GM19463 (cell line): Measurements from ENCODE around the gene PCDHGA12.
"Not testable (repeated sequence)": the region's sequence is repeated elsewhere in the genome, so short reads cannot be mapped to it uniquely, and the experiment has no call there.

ENCODE experiments used
- ATAC-seq: cut with Tn5 transposase; IDR thresholded peaks from one replicate; pipeline ENCODE4 v1.9.1; 2021; ENCODE audit warnings: mild to moderate bottlenecking, moderate library complexity; ENCODE audit not compliant: unreplicated experiment

The PCDHGA12 gene

DNA sequence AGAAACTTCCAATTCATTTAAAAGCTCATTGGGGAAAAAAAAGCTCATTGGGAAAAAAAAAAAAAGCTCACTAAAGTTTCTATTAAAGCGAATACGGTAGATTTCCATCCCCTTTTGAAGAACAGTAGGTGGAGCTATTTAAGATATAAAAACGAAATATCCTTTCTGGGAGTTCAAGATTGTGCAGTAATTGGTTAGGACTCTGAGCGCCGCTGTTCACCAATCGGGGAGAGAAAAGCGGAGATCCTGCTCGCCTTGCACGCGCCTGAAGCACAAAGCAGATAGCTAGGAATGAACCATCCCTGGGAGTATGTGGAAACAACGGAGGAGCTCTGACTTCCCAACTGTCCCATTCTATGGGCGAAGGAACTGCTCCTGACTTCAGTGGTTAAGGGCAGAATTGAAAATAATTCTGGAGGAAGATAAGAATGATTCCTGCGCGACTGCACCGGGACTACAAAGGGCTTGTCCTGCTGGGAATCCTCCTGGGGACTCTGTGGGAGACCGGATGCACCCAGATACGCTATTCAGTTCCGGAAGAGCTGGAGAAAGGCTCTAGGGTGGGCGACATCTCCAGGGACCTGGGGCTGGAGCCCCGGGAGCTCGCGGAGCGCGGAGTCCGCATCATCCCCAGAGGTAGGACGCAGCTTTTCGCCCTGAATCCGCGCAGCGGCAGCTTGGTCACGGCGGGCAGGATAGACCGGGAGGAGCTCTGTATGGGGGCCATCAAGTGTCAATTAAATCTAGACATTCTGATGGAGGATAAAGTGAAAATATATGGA, at the start of gene PCDHGA12:
Gene PCDHGA12, plus strand, starts transcription at position 176 of the 782 bp plus-strand sequence. Its CDS starts 253 bp downstream, at position 429.
- ATAC-seq: peak; percentile 93

DNA sequence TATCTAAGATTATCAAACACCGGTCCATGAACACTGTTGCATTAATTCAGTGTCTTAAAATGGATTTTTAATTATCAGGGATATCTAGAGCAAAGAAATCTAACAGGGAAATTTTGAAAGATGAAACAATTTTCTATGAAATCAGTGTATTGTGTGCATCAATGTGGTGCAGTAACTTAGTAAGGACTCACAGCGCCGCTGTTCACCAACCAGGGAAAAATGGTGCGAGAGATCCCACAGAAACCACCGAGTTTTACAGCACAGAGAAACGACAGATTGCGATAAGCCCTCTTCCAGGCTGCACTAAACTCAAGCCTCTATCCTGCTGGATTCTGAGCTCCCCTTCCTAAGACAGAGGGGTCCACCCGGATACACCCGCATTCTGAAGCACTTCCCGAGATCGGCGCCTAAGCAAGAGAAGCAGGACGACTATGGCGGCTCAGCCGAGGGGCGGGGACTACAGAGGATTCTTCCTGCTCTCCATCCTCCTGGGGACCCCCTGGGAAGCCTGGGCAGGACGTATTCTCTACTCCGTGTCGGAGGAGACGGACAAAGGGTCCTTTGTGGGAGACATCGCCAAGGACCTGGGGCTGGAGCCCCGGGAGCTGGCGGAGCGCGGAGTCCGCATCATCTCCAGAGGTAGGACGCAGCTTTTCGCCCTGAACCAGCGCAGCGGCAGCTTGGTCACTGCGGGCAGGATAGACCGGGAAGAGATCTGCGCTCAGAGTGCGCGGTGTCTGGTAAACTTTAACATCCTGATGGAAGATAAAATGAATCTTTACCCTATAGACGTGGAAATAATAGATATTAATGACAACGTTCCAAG, 47.6 kb upstream of the PCDHGA12 start, which contains the start of gene PCDHGA7:
Gene PCDHGA7, plus strand, starts transcription at position 274 of the 826 bp plus-strand sequence. Its CDS starts 158 bp downstream, at position 432.
- no peak for ATAC-seq

DNA sequence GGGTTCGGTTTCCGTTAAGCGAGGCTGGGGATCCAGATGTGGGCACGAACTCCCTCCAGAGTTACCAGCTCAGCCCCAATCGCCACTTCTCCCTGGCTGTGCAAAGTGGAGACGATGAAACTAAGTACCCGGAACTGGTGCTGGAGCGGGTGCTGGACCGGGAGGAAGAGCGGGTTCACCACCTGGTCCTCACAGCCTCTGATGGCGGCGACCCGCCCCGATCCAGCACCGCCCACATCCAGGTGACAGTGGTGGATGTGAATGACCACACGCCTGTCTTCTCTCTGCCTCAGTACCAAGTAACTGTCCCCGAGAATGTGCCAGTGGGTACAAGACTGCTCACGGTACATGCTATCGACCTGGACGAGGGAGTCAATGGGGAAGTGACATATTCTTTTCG, 47.0 kb upstream of the PCDHGA12 start:
- no peak for ATAC-seq

DNA sequence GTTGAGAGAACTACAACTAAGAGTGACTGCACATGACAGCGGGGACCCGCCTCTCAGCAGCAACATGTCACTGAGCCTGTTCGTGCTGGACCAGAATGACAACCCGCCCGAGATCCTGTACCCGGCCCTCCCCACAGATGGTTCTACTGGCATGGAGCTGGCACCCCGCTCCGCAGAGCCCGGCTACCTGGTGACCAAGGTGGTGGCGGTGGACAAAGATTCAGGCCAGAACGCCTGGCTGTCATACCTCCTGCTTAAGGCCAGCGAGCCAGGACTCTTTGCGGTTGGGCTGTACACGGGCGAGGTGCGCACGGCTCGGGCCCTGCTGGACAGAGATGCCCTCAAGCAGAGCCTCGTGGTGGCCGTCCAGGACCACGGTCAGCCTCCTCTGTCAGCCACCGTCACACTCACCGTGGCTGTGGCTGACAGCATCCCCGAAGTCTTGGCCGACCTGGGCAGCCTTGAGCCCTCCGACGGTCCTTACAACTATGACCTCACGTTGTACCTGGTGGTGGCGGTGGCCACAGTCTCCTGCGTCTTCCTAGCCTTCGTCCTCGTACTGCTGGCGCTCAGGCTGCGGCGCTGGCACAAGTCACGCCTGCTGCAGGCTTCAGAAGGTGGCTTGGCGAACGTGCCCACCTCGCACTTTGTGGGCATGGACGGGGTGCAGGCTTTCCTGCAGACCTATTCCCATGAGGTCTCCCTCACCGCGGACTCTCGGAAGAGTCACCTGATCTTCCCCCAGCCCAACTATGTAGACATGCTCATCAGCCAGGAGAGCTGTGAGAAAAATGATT, 45.6 kb upstream of the PCDHGA12 start:
- no peak for ATAC-seq

DNA sequence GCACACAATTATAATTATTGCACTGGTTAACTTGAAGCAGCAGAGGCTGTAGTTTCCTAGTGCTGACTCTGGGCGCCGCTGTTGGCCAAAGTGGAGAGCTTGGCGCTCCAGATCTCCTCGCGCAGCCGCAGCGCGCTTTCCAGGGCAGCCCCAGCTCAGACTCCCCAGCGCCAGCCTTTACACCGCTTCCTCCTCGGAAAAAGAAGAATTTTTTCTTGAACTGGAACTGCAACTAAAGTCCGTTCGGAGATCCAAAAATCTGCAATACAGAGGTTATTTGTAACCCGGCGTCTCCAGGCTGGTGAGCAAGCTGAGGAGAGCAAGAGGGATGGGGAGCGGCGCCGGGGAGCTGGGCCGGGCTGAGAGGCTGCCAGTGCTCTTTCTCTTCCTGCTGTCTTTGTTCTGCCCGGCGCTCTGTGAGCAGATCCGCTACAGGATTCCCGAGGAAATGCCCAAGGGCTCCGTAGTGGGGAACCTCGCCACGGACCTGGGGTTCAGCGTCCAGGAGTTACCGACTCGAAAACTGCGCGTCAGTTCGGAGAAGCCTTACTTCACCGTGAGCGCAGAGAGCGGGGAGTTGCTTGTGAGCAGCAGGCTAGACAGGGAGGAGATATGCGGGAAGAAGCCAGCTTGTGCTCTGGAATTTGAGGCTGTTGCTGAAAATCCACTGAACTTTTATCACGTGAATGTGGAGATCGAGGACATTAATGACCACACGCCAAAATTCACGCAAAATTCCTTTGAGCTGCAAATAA, 42.6 kb upstream of the PCDHGA12 start, which contains the start of gene PCDHGB4:
Gene PCDHGB4, plus strand, starts transcription at position 142 of the 755 bp plus-strand sequence. Its CDS starts 187 bp downstream, at position 329.
- ATAC-seq: peak; percentile 56

DNA sequence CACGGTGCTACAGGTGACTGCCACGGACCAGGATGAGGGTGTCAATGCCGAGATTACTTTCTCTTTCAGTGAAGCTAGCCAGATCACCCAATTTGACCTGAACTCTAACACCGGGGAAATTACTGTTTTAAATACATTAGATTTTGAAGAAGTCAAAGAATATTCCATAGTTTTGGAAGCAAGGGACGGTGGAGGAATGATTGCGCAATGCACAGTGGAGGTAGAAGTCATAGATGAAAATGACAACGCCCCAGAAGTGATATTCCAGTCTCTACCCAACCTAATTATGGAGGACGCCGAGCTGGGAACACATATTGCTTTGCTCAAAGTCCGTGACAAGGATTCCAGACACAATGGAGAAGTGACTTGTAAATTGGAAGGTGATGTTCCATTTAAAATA, 41.6 kb upstream of the PCDHGA12 start:
- no peak for ATAC-seq

DNA sequence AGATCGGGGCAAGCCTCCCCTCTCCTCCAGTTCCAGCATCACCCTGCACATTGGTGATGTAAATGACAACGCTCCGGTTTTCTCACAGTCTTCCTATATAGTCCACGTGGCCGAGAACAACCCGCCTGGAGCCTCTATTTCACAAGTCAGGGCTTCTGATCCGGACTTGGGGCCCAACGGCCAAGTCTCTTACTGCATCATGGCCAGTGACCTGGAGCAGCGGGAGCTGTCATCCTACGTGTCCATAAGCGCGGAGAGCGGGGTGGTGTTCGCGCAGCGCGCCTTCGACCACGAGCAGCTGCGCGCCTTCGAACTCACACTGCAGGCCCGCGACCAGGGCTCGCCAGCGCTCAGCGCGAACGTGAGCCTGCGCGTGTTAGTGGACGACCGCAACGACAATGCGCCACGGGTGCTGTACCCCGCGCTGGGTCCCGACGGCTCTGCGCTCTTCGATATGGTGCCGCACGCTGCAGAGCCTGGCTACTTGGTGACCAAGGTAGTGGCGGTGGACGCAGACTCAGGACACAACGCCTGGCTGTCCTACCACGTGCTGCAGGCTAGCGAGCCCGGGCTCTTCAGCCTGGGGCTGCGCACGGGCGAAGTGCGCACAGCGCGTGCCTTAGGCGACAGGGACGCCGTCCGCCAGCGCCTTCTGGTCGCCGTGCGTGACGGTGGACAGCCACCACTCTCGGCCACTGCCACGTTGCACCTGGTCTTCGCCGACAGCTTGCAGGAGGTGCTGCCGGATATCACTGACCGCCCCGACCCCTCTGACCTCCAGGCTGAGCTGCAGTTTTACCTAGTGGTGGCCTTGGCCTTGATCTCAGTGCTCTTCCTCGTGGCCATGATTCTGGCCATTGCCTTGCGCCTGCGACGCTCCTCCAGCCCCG, 40.9 kb upstream of the PCDHGA12 start:
- ATAC-seq: no peak

DNA sequence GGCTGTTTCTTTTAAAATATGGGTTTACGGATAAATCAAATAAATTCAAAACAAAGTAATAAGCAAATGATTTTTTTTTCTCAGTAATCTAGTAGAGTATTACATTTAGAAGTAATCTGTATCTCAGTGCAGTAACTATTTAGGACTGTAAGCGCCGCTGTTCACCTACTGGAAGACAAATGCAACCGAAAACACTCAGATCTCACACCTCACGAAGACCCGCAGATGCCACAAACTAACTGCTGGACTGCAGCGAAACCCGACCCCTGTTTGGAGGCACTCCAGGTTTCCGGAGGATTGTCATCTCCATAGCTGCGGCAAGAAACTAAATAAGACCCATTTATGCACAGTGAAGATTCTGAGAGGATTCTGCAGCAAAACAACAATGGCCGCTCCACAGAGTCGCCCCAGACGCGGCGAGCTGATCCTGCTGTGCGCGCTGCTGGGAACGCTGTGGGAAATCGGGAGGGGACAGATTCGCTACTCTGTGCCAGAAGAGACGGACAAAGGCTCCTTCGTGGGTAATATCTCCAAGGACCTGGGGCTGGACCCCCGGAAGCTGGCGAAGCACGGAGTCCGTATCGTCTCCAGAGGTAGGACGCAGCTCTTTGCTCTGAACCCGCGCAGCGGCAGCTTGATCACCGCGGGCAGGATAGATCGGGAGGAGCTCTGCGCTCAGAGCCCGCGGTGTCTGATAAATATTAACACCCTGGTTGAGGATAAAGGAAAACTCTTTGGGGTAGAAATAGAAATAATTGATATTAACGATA, 37.7 kb upstream of the PCDHGA12 start, which contains the start of gene PCDHGA8:
Gene PCDHGA8, plus strand, starts transcription at position 205 of the 770 bp plus-strand sequence. Its CDS starts 181 bp downstream, at position 386.
- no peak for ATAC-seq

DNA sequence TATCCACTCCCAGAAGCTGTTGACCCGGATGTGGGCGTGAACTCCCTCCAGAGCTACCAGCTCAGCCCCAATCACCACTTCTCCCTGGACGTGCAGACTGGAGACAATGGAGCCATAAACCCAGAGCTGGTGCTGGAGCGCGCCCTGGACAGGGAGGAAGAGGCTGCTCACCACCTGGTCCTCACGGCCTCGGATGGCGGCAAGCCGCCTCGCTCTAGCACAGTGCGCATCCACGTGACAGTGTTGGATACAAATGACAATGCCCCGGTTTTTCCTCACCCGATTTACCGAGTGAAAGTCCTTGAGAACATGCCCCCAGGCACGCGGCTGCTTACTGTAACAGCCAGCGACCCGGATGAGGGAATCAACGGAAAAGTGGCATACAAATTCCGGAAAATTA, 37.0 kb upstream of the PCDHGA12 start:
- ATAC-seq: no peak

DNA sequence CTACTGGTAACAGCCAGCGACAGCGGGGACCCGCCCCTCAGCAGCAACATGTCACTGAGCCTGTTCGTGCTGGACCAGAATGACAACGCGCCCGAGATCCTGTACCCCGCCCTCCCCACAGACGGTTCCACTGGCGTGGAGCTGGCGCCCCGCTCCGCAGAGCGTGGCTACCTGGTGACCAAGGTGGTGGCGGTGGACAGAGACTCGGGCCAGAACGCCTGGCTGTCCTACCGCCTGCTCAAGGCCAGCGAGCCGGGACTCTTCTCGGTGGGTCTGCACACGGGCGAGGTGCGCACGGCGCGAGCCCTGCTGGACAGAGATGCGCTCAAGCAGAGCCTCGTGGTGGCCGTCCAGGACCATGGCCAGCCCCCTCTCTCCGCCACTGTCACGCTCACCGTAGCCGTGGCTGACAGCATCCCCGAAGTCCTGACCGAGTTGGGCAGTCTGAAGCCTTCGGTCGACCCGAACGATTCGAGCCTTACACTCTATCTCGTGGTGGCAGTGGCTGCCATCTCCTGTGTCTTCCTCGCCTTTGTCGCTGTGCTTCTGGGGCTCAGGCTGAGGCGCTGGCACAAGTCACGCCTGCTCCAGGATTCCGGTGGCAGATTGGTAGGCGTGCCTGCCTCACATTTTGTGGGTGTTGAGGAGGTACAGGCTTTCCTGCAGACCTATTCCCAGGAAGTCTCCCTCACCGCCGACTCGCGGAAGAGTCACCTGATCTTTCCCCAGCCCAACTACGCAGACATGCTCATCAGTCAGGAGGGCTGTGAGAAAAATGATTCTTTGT, 35.7 kb upstream of the PCDHGA12 start:
- ATAC-seq: not testable (repeated sequence)

DNA sequence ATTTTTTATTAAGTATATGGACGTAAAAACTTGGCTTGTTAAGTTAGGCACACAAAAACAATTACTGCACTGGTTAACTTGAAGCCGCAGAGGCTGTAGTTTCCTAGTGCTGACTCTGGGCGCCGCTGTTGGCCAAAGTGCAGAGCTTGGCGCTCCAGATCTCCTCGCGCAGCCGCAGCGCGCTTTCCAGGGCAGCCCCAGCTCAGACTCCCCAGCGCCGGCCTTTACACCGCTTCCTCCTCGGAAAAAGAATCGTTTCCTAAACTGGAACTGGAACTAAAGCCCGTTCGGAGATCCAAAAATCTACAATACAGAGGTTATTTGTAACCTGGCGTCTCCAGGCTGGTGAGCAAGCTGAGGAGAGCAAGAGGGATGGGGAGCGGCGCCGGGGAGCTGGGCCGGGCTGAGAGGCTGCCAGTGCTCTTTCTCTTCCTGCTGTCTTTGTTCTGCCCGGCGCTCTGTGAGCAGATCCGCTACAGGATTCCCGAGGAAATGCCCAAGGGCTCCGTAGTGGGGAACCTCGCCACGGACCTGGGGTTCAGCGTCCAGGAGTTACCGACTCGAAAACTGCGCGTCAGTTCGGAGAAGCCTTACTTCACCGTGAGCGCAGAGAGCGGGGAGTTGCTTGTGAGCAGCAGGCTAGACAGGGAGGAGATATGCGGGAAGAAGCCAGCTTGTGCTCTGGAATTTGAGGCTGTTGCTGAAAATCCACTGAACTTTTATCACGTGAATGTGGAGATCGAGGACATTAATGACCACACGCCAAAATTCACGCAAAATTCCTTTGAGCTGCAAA, 32.4 kb upstream of the PCDHGA12 start, which contains the start of gene PCDHGB5:
Gene PCDHGB5, plus strand, starts transcription at position 192 of the 796 bp plus-strand sequence. Its CDS starts 181 bp downstream, at position 373.
- ATAC-seq: peak; percentile 99

DNA sequence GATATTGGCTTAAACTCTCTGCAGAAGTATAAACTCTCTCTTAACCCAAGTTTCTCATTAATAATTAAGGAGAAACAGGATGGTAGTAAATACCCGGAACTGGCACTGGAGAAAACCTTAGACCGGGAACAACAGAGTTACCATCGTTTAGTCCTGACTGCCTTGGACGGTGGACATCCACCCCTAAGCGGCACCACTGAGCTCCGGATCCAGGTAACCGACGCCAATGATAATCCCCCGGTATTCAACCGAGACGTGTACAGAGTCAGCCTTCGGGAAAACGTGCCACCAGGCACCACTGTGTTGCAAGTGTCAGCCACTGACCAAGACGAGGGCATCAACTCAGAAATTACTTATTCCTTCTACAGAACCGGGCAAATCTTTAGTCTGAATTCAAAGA, 31.7 kb upstream of the PCDHGA12 start:
- ATAC-seq: no peak

DNA sequence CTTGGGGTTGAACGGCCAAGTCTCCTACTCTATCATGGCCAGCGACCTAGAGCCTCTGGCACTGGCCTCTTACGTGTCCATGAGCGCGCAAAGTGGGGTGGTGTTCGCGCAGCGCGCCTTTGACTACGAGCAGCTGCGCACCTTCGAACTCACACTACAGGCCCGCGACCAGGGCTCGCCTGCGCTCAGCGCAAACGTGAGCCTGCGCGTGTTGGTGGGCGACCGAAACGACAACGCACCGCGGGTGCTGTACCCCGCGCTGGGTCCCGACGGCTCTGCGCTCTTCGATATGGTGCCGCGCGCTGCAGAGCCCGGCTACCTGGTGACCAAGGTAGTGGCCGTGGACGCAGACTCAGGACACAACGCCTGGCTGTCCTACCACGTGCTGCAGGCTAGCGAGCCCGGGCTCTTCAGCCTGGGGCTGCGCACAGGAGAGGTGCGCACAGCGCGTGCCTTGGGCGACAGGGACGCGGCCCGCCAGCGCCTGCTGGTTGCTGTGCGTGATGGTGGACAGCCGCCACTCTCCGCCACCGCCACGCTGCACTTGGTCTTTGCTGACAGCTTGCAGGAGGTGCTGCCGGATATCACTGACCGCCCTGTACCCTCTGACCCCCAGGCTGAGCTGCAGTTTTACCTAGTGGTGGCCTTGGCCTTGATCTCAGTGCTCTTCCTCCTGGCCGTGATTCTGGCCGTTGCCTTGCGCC, 30.6 kb upstream of the PCDHGA12 start:
- no peak for ATAC-seq

DNA sequence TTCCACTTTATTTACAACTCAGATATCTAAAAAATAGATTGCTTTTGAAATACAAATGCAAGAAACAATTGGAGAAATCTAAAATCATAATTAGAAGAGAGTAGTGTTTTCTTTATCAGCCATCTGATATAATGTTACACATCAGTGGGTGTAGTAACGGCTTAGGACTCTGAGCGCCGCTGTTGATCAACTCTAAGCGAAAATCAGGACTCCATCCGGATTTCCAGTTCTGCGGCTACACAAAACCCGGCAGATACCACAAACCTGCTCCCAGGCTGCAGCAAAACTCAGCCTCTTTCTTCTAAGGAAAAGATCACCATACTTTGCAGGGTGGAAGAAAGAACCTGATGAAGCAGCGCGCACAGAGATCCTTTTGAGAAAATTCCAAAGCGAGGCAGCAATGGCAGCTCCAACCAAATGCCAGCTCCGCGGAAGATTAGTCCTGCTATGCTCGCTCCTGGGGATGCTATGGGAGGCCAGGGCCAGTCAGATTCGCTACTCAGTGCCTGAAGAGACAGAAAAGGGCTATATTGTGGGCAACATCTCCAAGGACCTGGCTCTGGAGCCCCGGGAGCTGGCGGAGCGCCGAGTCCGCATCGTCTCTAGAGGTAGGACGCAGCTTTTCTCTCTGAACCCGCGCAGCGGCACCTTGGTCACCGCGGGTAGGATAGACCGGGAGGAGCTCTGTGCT, 27.6 kb upstream of the PCDHGA12 start, which contains the start of gene PCDHGA9:
Gene PCDHGA9, plus strand, starts transcription at position 226 of the 691 bp plus-strand sequence. Its CDS starts 175 bp downstream, at position 401.
- ATAC-seq: no peak

DNA sequence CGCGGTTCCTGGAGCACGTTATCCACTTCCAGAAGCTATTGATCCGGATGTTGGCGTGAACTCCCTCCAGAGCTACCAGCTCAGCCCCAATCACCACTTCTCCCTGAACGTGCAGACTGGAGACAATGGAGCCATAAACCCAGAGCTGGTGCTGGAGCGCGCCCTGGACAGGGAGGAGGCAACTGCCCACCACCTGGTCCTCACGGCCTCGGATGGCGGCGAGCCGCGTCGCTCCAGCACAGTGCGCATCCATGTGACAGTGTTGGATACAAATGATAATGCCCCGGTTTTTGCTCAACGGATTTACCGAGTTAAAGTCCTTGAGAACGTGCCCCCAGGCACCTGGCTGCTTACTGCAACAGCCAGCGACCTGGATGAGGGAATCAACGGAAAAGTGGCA, 26.9 kb upstream of the PCDHGA12 start:
- no peak for ATAC-seq
